A673 (cell line): ENCODE data around the gene CD164.

Source experiments
- CTCF ChIP-seq: fragments of 300-800, 200-600 bp; sonication (generic); conservative IDR thresholded peaks from 2 replicates; pipeline ENCODE4 v1.5.1; 2017; ENCODE audit warnings: low read depth, mild to moderate bottlenecking, antibody characterized with exemption, low read length, moderate library complexity, mixed read lengths
- EZH2 ChIP-seq: fragments of 200-600 bp; sonication (generic); IDR thresholded peaks from 2 replicates; pipeline ENCODE4 v1.6.1; 2017; ENCODE audit warnings: borderline replicate concordance, low read depth, mild to moderate bottlenecking, mixed read lengths, antibody characterized with exemption, low read length; ENCODE audit not compliant: poor library complexity, severe bottlenecking

- TF ChIP-seq CTCF = no peak
- TF ChIP-seq EZH2 = no peak
Observed at GRCh38 chr6:109373762-109374161, 8.5 kb downstream of the CD164 start.
